B cell (primary cell): ENCODE data around the gene PTPN1. TPM values are rescaled to one million over a fixed set of nuclear protein-coding genes. Genes with fewer than 3 reads are reported as not detected.
A peak's percentile ranks its signal among the peaks of the same experiment; 100 is the strongest.

Experiments
- ATAC-seq: fragments of 200-7000 bp; cut with Tn5 transposase; one replicate; pipeline ENCODE4 v1.10.0; 2021; ENCODE audit warnings: low read depth, mild to moderate bottlenecking, moderate number of reproducible peaks, moderate library complexity
- CTCF ChIA-PET: fragments of 350-600 bp; sonication (Branson Sonifier 250); formaldehyde crosslinking; loops from one replicate; lab custom pipeline; 2021; ENCODE audit warnings: antibody characterized with exemption, inconsistent platforms; lab: Charles Lee
- POLR2A ChIA-PET: fragments of 350-600 bp; sonication (Branson Sonifier 250); formaldehyde crosslinking; loops from one replicate; lab custom pipeline; 2021; ENCODE audit warnings: antibody characterized with exemption; lab: Charles Lee
- DNase-seq: peaks from one replicate; pipeline ENCODE4 v3.0.0; 2013
- H2AFZ ChIP-seq: 2 replicates; pipeline ENCODE4 v1.6.1; 2012; ENCODE audit warnings: mild to moderate bottlenecking, low read depth, low read length; ENCODE audit not compliant: insufficient read depth, poor library complexity, severe bottlenecking
- H3K27ac ChIP-seq, 2 donors: 1 replicate in 1 of 2; 2 replicates in 1 of 2; pipeline ENCODE4 v1.5.1; 2012 to 2013; ENCODE audit warnings: low read length in 2 of 2, mild to moderate bottlenecking in 2 of 2, moderate library complexity in 1 of 2
- H3K27me3 ChIP-seq, 4 experiments: fragments of 200-600 bp in 1 of 4; sonication (generic) in 1 of 4; replicated peaks in 1 of 4; 1 replicate in 2 of 4; 2 replicates in 2 of 4; pipeline versions ENCODE4 v1.6.1 to v1.7.0; 2013 to 2016; ENCODE audit warnings: low read length in 3 of 4, mild to moderate bottlenecking in 2 of 4, mixed read lengths in 1 of 4, moderate library complexity in 1 of 4; ENCODE audit not compliant: insufficient read depth in 4 of 4, control insufficient read depth in 3 of 4; ENCODE audit errors: control extremely low read depth in 1 of 4
- H3K36me3 ChIP-seq, 2 experiments: replicated peaks in 1 of 2; 1 replicate in 1 of 2; 2 replicates in 1 of 2; pipeline versions ENCODE4 v1.6.1 to v1.7.1; 2013; ENCODE audit warnings: low read length in 1 of 2; ENCODE audit not compliant: insufficient read depth in 2 of 2, control insufficient read depth in 1 of 2; ENCODE audit errors: control extremely low read depth in 1 of 2, extremely low read depth in 1 of 2
- H3K4me1 ChIP-seq, 2 donors: fragments of 200-600 bp in 1 of 2; sonication (generic) in 1 of 2; 1 replicate in 1 of 2; 2 replicates in 1 of 2; pipeline versions ENCODE4 v1.5.1 to v1.6.1; 2013 to 2017; ENCODE audit warnings: low read length in 2 of 2; ENCODE audit not compliant: control insufficient read depth in 2 of 2, insufficient read depth in 2 of 2
- H3K4me2 ChIP-seq: replicated peaks from 2 replicates; pipeline ENCODE3; 2012; ENCODE audit warnings: mild to moderate bottlenecking, low read depth, low read length; ENCODE audit not compliant: poor library complexity, severe bottlenecking
- H3K4me3 ChIP-seq, 5 experiments: fragments of 200-600 bp in 1 of 5; sonication (generic) in 1 of 5; 1 replicate in 3 of 5; 2 replicates in 2 of 5; pipeline versions ENCODE4 v1.5.1 to v1.7.0; 2011 to 2016; ENCODE audit warnings: low read length in 4 of 5, mild to moderate bottlenecking in 4 of 5, low read depth in 2 of 5, control low read depth in 1 of 5, moderate library complexity in 1 of 5; ENCODE audit not compliant: insufficient read depth in 1 of 5; ENCODE audit errors: control extremely low read depth in 1 of 5, extremely low read depth in 1 of 5
- H3K79me2 ChIP-seq: fragments of 200-600 bp; sonication (generic); one replicate; pipeline ENCODE4 v1.6.0; 2016; ENCODE audit warnings: low read length; ENCODE audit not compliant: control insufficient read depth, insufficient read depth
- H3K9ac ChIP-seq: fragments of 200-600 bp; sonication (generic); 2 replicates; pipeline ENCODE4 v1.6.1; 2017; ENCODE audit warnings: mild to moderate bottlenecking, low read length, moderate library complexity
- H3K9me3 ChIP-seq, 3 donors: one replicate each; pipeline versions ENCODE4 v1.6.1 to v1.7.1; 2013; ENCODE audit warnings: low read length in 2 of 3; ENCODE audit not compliant: control insufficient read depth in 2 of 3, insufficient read depth in 1 of 3; ENCODE audit errors: control extremely low read depth in 1 of 3
- H4K20me1 ChIP-seq: 2 replicates; pipeline ENCODE4 v1.6.0; 2012; ENCODE audit warnings: mild to moderate bottlenecking, low read length; ENCODE audit not compliant: insufficient read depth, control insufficient read depth, poor library complexity, severe bottlenecking
- H3K27ac Mint-ChIP-seq: one replicate; pipeline ENCODE4 v1.8.0; 2021; ENCODE audit warnings: mixed read lengths
- H3K27me3 Mint-ChIP-seq: one replicate; pipeline ENCODE4 v1.8.0; 2021; ENCODE audit warnings: mixed read lengths
- H3K4me1 Mint-ChIP-seq: one replicate; pipeline ENCODE4 v1.8.0; 2021; ENCODE audit warnings: mixed read lengths
- H3K4me3 Mint-ChIP-seq: one replicate; pipeline ENCODE4 v1.8.0; 2021; ENCODE audit warnings: mixed read lengths
- H3K9me3 Mint-ChIP-seq: one replicate; pipeline ENCODE4 v1.8.0; 2022; ENCODE audit warnings: mixed read lengths; ENCODE audit not compliant: insufficient read depth
- EZH2 ChIP-seq: IDR thresholded peaks from 2 replicates; pipeline ENCODE4 v1.6.1; 2012; ENCODE audit warnings: borderline replicate concordance, low read depth, mild to moderate bottlenecking, moderate library complexity, low read length; ENCODE audit not compliant: insufficient read depth, poor library complexity, severe bottlenecking
- WGBS: methylation state at CpG from one replicate; pipeline ENCODE4 v1.1.5; 2013; ENCODE audit warnings: missing lambda C conversion rate; ENCODE audit not compliant: insufficient coverage; 5-methylcytosine and 5-hydroxymethylcytosine counted together
- intact Hi-C: fragments of 100-400 bp; cut with micrococcal nuclease; formaldehyde crosslinking; loops from one replicate; pipeline ENCODE4 v1.10.0; 2022
- polyA plus RNA-seq: library from polyadenylated mRNA; depleted of rRNA; stranded (reverse); fragments of >200 nt; gene quantifications from 2 replicates; pipeline ENCODE4 v1.2.3, GENCODE V29; 2012
- total RNA-seq, 2 donors: library from RNA; stranded (reverse); fragments of 120-200 nt in 1 of 2; gene quantifications; 1 replicate in 1 of 2; 2 replicates in 1 of 2; pipeline versions ENCODE4 v1.2.3 to v1.2.4, GENCODE V29; 2013 to 2022
- TF ChIP-seq, protein P1 (sequence below): fragments of 200-600 bp; IDR thresholded peaks from one replicate; pipeline ENCODE4 v1.8.0; 2022; ENCODE audit warnings: antibody characterized with exemption, mild to moderate bottlenecking

Gene PTPN1
- total and polyA plus RNA-seq, 2 donors (not counting 1 experiment from before 2014, with no cell fraction given): 77.4 to 134 TPM

DNA sequence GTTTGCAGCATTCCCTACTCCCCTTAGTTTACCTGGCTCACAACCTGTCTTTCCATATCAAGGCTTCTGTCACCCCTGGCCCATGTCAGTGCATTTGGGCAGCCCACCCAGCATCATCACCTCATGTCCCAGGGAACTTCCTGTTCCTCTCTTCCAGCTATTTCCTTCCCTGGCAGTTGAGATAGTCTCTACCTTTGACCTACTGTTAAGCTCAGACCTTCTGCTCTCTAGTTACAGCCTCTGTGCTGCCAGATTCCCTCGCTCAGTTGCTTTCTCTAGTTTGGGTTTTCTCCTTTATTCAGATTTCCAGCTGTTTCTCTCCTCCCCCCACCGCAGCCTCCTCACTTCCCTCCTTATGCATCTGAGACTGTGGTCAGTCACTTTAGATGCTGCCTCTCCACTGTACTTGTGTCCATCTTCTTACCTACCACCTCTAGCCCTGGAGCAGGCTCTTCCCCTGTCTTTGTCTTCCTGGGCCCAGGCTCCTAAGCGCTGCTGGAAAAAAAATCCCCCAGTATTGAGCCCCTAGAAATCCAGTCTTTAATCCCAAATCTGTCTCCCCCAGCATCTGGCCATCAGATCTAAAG, 16.3 kb downstream of the PTPN1 start:
- Histone ChIP-seq H3K27ac (peak overlapping the region in 1 of 2 donors; percentile 69), H3K36me3 (peaks cover 3 to 30% of the 10 kb centered on the region in 2 experiments), H3K27me3 (no peaks in the 10 kb centered on the region), H3K4me2 (peak overlapping the region; percentile 51), H3K4me3 (peak overlapping the region in 1 of 5 experiments; percentile 30), H3K9me3 (no peaks in the 10 kb centered on the region), H2AFZ (no peak overlapping the region), H3K4me1 (peaks cover 87 to 94% of the 10 kb centered on the region in 2 donors), H3K79me2 (peaks cover 100% of the 10 kb centered on the region), H4K20me1 (peaks cover 27% of the 10 kb centered on the region), H3K9ac (peak overlapping the region; percentile 4)
- no peak overlapping the region for H3K27ac Mint-ChIP-seq
- H3K27me3 Mint-ChIP-seq: no peaks in the 10 kb centered on the region
- no peak for TF ChIP-seq EZH2
- TF ChIP-seq, protein P1, sequence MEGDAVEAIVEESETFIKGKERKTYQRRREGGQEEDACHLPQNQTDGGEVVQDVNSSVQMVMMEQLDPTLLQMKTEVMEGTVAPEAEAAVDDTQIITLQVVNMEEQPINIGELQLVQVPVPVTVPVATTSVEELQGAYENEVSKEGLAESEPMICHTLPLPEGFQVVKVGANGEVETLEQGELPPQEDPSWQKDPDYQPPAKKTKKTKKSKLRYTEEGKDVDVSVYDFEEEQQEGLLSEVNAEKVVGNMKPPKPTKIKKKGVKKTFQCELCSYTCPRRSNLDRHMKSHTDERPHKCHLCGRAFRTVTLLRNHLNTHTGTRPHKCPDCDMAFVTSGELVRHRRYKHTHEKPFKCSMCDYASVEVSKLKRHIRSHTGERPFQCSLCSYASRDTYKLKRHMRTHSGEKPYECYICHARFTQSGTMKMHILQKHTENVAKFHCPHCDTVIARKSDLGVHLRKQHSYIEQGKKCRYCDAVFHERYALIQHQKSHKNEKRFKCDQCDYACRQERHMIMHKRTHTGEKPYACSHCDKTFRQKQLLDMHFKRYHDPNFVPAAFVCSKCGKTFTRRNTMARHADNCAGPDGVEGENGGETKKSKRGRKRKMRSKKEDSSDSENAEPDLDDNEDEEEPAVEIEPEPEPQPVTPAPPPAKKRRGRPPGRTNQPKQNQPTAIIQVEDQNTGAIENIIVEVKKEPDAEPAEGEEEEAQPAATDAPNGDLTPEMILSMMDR: no peak
- CTCF ChIA-PET: interaction anchor here (0.6 to 1.8 kb wide), 7 partner anchors 8 to 53 kb away, joined by 3 to 6 read pairs (median 3); no protein-coding TSS in a partner anchor
- POLR2A ChIA-PET: interaction anchor here (1.1 kb wide), 1 partner anchor 10 kb away, joined by 6 read pairs; no protein-coding TSS in a partner anchor
- no peak overlapping the region for H3K4me3 Mint-ChIP-seq
- DNase-seq (no peak), ATAC-seq (no peak)
- 74% methylated on average over 3 of the region's 3 CpGs for WGBS
- H3K4me1 Mint-ChIP-seq: peaks cover 39% of the 10 kb centered on the region
- H3K9me3 Mint-ChIP-seq: no peaks in the 10 kb centered on the region
- intact Hi-C loops: no loop called here

DNA sequence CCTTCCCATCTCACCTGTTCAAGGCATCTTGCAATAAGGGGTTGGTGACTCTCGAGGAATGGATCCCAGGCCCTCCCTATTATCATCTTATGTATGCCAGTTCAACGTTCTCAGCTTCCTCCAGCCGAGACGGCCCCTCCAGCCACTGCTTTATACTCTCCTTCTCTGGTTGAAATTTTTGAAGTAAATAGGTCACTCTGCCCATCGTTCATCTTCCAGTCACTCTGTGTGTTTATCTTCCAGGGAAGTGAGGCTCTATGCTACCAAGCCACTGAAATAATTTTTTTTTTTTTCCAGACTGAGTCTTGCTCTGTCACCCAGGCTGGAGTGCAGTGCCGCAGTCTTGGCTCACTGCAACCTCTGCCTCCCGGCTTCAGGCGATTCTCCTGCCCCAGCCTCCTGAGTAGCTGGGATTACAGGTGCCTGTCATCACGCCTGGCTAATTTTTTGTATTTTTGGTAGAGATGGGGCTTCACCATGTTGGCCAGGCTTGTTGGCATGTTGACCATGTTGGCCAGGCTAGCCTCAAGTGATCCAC, 17.0 kb downstream of the PTPN1 start:
- peaks cover 87 to 94% of the 10 kb centered on the region in 2 donors for H3K4me1 ChIP-seq
- peaks cover 100% of the 10 kb centered on the region for H3K79me2 ChIP-seq
- peaks cover 33% of the 10 kb centered on the region for H4K20me1 ChIP-seq
- no peaks in the 10 kb centered on the region for H3K27me3 Mint-ChIP-seq
- no peaks in the 10 kb centered on the region for H3K9me3 ChIP-seq
- intact Hi-C loops: no loop called here
- peaks cover 3 to 27% of the 10 kb centered on the region in 2 experiments for H3K36me3 ChIP-seq
- peak overlapping the region; percentile 15 for H3K9ac ChIP-seq
- H3K4me2 ChIP-seq: peak overlapping the region; percentile 51
- TF ChIP-seq EZH2: no peak
- TF ChIP-seq, protein P1: no peak
- H3K9me3 Mint-ChIP-seq: no peaks in the 10 kb centered on the region
- no peaks in the 10 kb centered on the region for H3K27me3 ChIP-seq
- no peak overlapping the region for H3K27ac Mint-ChIP-seq
- peaks cover 39% of the 10 kb centered on the region for H3K4me1 Mint-ChIP-seq
- ATAC-seq (no peak), DNase-seq (no peak)
- no peak overlapping the region for H2AFZ ChIP-seq
- no peak overlapping the region for H3K4me3 Mint-ChIP-seq
- POLR2A ChIA-PET: no interaction called here
- CTCF ChIA-PET: interaction anchor here (0.6 to 1.8 kb wide), 6 partner anchors 8 to 52 kb away, joined by 3 to 6 read pairs (median 3); no protein-coding TSS in a partner anchor
- WGBS: 84% methylated on average over 2 of the region's 9 CpGs
- no peak overlapping the region for H3K4me3 ChIP-seq
- H3K27ac ChIP-seq: peak overlapping the region in 1 of 2 donors; percentile 69
